CD1c-positive myeloid dendritic cell (primary cell): Measurements from ENCODE around the gene FANCF.
"Not testable (repeated sequence)": the region's sequence is repeated elsewhere in the genome, so short reads cannot be mapped to it uniquely, and the experiment has no call there.

Experiments used
- DNase-seq: peaks from one replicate; pipeline ENCODE4 v3.0.0-alpha.2; 2016; ENCODE audit errors: extremely low spot score

FANCF gene

DNA sequence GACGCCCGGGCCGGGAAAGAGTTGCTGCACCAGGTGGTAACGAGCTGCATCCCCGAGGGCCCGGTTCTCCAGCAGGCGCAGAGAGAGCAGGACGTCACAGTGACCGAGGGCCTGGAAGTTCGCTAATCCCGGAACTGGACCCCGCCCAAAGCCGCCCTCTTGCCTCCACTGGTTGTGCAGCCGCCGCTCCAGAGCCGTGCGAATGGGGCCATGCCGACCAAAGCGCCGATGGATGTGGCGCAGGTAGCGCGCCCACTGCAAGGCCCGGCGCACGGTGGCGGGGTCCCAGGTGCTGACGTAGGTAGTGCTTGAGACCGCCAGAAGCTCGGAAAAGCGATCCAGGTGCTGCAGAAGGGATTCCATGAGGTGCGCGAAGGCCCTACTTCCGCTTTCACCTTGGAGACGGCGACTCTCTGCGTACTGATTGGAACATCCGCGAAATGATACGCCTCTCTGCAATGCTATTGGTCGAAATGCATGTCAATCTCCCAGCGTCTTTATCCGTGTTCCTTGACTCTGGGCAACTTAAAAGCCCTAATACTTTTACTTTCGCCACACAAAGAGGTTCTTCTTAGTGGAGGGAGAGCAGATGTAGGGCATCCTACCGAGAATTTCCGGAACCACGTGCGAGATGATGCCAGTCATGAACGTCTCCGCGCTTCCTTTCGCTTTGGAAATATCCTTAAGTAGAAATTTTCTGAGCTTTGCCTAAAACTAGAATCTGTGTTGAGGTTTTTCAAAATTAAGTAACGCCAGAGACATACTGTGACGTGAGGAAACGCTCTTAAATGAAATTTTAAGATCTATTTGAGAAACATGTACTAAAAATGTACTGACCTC, at the start of gene FANCF:
Gene FANCF (minus strand): TSS at position 376 of the 840 bp plus-strand sequence. CDS start 13 bp downstream, at position 363.
- DNase-seq = peak; percentile 99

DNA sequence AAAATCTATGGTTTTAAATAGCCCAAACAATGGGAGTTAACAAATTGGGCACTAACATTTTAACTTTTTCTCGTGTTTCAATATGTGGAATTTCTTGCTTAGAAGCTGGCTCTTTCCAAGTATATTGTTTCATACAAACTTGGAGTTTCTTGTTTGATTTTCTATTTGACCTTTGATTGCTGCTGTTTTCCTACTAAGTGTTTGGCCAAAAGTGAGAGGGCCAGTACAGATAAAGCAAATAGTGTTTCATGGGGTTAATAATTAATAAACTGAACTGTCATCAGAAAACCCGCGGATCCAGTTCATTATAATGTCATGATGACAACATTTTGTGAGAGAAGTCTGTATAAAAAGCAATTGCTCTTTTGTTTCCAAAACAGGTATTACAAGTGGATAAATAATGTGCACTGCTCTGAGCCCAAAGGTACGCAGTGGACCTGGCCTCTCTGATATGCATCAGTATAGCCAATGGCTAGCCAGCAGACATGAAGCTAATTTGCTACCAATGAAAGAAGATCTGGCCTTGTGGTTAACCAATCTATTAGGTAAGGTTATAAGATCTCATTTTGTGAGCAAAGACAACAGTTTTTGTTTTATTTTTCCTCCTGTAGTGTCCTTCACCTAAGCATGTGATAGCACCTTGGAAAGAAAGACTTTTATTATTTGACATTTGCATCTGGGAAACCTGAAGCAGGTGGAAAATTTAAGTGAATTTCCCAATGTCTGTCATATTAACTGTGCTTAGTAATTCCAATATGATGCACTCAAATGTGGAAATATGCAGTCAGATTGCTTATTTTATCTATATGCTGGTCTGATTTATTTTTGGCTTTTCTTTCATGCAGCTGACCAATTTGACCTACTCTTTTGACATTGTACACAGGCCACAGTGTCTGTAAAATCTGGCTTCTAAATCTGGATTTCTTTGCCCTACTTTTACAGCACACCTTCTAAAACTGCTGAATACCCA, 49.1 kb upstream of the FANCF start:
- DNase-seq = no peak

GRCh38 chr11:22671751-22672150, 46.1 kb upstream of the FANCF start:
- DNase-seq = no peak

DNA sequence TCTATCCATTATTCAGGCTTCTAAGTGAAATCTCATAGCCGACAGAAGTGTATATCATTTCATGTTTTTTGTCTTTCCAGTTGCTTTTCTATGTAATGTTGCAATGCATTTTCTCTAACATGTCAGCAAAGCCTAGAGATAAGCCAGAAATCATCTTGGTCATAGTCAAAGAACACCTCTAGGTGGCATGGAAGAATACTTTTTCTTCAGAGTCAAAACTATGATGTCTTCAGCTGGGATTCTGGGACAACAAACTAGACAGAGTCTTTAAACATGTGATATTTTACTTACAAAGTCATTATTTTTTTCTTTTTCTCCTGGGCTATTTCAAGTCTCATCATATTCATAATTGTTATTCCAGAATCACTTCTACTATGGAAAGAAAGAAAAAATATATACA, 45.2 kb upstream of the FANCF start:
- no peak for DNase-seq

DNA sequence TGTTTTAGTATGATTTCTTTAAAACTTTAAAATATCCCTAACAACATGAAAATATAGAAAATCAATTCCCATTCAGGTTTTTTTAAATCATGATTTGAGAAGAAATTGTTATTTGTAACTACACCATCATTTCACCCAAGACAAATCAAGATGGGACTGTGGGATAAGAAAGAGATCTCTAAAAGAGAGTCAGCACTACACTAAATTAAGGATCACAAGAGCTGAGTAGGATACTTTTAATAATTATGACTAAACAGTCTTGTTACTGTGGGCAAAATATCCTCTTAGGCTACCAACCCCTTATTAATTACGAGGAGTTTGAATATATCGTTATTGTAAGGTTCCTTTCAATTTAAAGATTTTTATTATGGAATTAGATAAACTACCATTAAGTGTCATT, 43.7 kb upstream of the FANCF start:
- DNase-seq = no peak

- DNase-seq = no peak
These were observed 42.6 kb upstream of the FANCF start for GRCh38 chr11:22668005-22668796.

GRCh38 chr11:22666688-22667439, 41.2 kb upstream of the FANCF start:
- no peak for DNase-seq

- DNase-seq = no peak
These were observed 40.7 kb upstream of the FANCF start, which contains the start of gene GAS2 for GRCh38 chr11:22666325-22666687. Gene GAS2 (plus strand): TSS chr11:22666611. CDS start chr11:22674870, 8,259 bp downstream.

- DNase-seq = no peak
These were observed 34.2 kb upstream of the FANCF start for GRCh38 chr11:22659783-22660182.

GRCh38 chr11:22657101-22657694, 31.6 kb upstream of the FANCF start:
- DNase-seq = peak; percentile 4

GRCh38 chr11:22656130-22656529, 30.5 kb upstream of the FANCF start:
- DNase-seq = no peak

DNA sequence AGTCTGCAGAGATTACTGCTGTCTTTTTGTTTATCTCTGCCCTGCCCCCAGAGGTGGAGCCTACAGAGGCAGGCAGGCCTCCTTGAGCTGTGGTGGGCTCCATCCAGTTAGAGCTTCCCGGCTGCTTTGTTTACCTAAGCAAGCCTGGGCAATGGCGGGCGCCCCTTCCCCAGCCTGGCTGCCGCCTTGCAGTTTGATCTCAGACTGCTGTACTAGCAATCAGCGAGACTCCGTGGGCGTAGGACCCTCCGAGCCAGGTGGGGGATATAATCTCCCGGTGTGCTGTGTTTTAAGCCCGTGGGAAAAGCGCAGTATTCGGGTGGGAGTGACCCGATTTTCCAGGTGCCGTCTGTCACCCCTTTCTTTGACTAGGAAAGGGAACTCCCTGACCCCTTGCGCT, 26.7 kb upstream of the FANCF start:
- DNase-seq = not testable (repeated sequence)

GRCh38 chr11:22641559-22641958, 15.9 kb upstream of the FANCF start:
- DNase-seq = no peak

DNA sequence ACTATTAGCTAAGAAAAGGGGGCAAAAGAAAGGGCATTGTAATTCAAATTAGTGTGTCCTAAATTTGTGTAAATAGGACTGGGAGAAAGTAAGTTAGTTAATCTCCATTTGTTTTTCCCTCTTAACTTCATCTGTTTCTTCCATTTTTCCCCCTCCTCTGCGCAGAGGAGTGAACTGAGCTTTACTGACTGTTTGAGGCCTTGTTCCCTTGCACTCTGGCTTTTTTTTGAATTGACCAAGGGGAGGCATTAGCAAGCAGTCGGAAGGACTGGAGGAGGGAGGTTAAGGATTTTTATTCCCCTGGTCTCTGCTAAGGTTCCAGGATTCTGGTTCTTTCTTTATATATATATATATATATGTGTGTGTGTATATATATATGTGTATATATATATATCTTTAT, 15.2 kb upstream of the FANCF start:
- no peak for DNase-seq

- no peak for DNase-seq
These were observed 10.1 kb upstream of the FANCF start for GRCh38 chr11:22635689-22636088.

DNA sequence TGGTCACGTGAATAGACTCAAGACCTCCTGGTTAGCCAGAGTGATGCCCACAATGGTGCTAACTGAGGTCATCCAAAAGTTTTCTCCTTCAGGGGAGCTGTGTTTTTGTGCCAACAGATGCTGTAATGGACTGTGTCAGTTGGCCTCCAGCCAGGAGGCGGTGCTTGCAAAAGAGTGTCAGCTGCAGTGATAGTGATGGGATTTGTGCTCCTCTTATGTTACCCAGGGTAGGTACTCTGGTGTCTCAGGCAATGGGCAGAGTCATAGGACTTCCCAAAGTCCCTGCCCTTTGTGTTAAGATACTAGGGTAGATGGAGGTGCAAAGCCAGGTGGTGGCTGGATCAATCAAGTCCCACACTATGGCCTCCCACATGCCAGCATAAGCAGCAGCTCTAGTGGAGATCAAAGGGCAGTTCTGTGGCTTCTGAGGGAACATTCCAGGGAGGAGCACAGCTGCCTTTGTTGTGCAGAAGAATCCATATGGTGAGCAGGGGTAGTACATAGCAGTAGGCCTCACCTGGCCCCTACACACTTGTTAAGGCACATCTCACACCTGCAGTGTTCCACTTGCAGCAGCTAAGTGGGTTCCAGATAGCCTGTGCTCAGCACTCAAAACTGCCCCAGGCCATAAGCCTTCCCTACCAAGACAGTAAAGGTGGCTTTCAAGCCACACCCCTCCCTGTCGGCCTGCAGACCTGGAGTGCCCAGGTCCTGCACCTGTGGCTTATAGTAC, 9.4 kb upstream of the FANCF start:
- no peak for DNase-seq

DNA sequence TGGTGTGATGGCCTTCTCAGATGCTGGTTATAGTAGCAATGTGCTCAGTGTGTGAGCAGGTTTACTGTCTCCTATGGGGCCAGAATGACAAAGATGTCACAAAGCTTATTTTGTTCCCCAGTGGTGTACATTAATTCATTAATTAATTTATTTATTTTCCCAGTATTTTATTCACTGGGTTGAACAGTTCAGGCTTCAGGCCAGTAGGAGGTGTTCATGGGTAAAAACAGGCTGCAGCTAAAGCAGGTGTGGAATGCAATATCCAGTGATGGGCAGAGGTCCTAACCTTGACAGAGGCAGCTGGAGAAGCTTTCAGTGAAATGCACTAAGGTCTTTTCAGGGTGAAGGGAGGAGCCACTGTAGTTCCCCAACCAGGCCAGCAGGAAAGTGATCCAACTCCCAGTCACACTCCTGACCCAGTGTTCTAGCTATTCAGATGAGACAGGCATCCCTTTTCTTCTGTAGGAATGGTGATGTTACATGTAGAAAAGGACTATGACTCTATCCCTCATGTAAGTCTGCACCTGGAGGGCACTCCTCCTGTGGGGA, 7.8 kb upstream of the FANCF start:
- no peak for DNase-seq

DNA sequence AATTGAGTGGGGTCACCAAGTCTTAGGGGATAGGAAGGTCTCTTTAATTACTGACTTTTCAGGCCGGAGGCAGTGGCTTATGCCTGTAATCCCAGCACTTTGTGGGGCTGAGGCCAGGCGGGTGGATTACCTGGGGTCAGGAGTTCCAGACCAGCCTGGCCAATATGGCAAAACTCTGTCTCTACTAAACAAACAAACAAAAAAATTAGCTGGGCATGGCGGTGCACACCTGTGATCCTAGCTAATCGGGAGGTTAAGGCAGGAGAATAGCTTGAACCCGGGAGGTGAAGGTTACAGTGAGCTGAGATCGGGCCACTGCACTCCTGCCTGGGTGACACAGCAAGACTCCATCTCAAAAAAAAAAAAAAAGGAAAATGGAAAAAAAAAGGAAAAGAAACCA, 1.8 kb upstream of the FANCF start:
- no peak for DNase-seq

DNA sequence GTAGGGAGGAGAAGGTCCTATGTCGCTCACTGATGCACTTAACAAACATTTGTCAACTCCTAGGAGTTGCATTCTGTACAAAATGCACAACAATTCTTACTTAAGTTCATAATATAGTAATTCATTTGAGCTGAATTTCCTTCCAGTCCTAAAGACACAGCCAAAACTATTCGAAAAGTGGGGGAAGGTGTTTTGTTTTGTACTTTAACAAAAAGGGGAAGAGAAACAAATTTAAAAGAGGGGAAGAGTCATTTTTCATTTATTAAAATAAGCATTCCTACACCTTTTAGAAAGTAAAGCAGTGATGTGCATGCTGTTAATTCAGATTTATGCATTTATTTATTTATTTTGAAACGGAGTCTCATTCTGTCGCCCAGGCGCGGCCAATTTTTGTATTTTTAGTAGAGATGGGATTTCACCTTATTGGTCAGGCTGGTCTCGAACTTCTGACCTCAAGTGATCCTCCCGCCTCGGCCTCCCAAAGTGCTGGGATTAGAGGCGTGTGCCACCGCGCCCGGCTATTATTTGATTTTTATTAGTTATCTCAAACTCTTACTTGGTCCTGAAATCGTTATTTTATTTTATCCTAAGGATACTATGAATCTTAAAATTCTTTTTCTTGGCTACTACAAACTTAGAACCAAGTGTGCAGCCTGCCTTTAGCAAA, 1.1 kb upstream of the FANCF start:
- DNase-seq = peak; percentile 12
